ENCODE data around the gene ADAMTS14.

- TF ChIP-seq EZH2 (IDR thresholded peaks at IDR 0.05; ENCODE audit: borderline replicate concordance, low read length), result no peak
- no peak for TF ChIP-seq CTCF (conservative IDR thresholded peaks at IDR 0.05 in 1 of 2, IDR thresholded peaks at IDR 0.05 in 1 of 2; ENCODE audit: extremely low read depth in 1 of 2, insufficient read depth in 1 of 2, low read depth in 1 of 2, low read length in 2 of 2)
These were observed 132.1 kb downstream of the ADAMTS14 start for GRCh38 chr10:70804421-70804808.

All from mammary epithelial cell (primary cell).